A549 treated with Hydrocortisone at 1 μM for 4 hours (cell line): ENCODE data around the gene AGO1. TPM values are rescaled to one million over a fixed set of nuclear protein-coding genes. Genes with fewer than 3 reads are reported as not detected.

Experiments
- total RNA-seq: library from RNA; stranded (reverse); fragments of 200-300 nt; extraction: Qiagen RNA extraction; gene quantifications from 5 replicates; pipeline ENCODE4 v1.2.3, GENCODE V29; 2022

The AGO1 gene
- 2.9 to 4.4 TPM (median 4.1 TPM) in 5 replicates for total RNA-seq

GRCh38 chr1:35882945-35883634 is at the start of gene AGO1:
AGO1 (plus strand) TSS chr1:35883209; CDS start chr1:35883422, 213 bp downstream.

GRCh38 chr1:35930593-35931445 is 47.8 kb downstream of the AGO1 start, which contains the start of gene AGO3:
AGO3 (plus strand) TSS chr1:35931105; CDS start chr1:35931427, 322 bp downstream.

Other genes with a start within 250 kb of the AGO1 start
- gene PSMB2, start 241.7 kb upstream of the AGO1 start, total RNA-seq = 73.7 to 111 TPM (median 105 TPM) in 5 replicates
- gene C1orf216, start 164.3 kb upstream of the AGO1 start, total RNA-seq = 12.1 to 14.6 TPM (median 13.8 TPM) in 5 replicates
- gene CLSPN, start 113.2 kb upstream of the AGO1 start, total RNA-seq = 7.9 to 15.6 TPM (median 9.6 TPM) in 5 replicates
- 2.5 to 5.7 TPM (median 5.1 TPM) in 5 replicates for gene AGO4, start 75.2 kb upstream of the AGO1 start, total RNA-seq
- 6.1 to 8.8 TPM (median 8.1 TPM) in 5 replicates for gene AGO3, start 47.9 kb downstream of the AGO1 start, total RNA-seq
- gene TEKT2, start 200.9 kb downstream of the AGO1 start, total RNA-seq = 0.07 TPM in 1 of 5 replicates, not detected in the others
- gene ADPRS, start 205.7 kb downstream of the AGO1 start, total RNA-seq = 24.5 to 33.0 TPM (median 29.2 TPM) in 5 replicates
- 0.09 to 0.14 TPM (median 0.12 TPM) in 5 replicates for gene COL8A2, start 242.0 kb downstream of the AGO1 start, total RNA-seq